GM12892 (cell line): ENCODE measurements around the gene DDX3X.
"Not testable (repeated sequence)": the region's sequence is repeated elsewhere in the genome, so short reads cannot be mapped to it uniquely, and the experiment has no call there.

ENCODE experiments used
- DNase-seq: peaks from one replicate; pipeline ENCODE4 v3.0.0; 2011; ENCODE audit not compliant: insufficient read length
- FAIRE-seq: peaks from 2 replicates; lab custom pipeline; 2011; peaks lifted over from hg19 to GRCh38; lab: Jason Lieb, UNC
- POLR2A ChIP-seq: IDR thresholded peaks from 2 replicates; pipeline ENCODE4 v1.6.1; 2011; ENCODE audit warnings: low read depth, low read length, control low read depth
- POLR2AphosphoS5 ChIP-seq: IDR thresholded peaks from 2 replicates; pipeline ENCODE4 v1.6.1; 2011; ENCODE audit warnings: low read depth, low read length, control low read depth
- TAF1 ChIP-seq: IDR thresholded peaks from 2 replicates; pipeline ENCODE4 v1.6.1; 2011; ENCODE audit warnings: low read depth, mild to moderate bottlenecking, control low read depth, low read length, borderline replicate concordance

The DDX3X gene

DNA sequence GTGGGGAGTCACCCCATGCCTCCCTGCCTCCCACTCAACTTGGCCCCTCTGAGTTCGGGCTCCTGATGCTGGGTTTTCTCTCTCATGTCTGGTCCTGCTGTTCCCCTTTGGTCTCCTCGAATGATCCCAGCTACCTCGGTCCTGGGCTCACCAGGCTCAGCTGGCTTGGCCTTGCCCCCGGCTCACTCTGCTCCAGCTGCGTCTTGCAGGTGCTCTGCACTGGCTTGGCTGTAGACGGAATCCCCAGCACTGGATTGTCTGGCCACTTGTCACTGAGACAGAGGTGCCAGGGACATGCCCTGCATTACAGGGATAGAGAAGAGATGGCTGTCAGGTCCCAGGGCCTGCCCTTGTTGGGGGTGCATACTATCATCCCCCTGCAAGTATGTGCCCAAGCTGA, 71.6 kb downstream of the DDX3X start:
- DNase-seq (no peak), FAIRE-seq (no peak)
- TF ChIP-seq POLR2AphosphoS5 (no peak), POLR2A (no peak), TAF1 (no peak)

DNA sequence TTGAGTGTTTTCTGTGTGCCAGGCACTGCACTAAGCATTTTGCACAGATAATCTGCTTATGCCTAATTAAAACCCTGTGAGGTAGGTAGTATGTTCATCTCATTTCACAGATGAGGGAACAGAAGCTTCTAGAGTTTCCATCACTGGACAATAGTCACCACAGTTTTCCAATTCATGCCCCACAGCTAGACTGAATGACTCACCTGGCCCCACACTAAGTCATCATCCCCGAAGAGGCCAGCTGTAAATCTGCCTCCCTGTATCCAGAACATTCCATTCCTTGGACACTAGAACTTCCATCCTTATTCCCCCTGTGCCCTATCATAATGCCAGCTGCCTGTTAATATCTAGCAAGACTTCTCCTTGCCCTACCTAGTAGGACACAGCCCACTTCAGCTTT, 72.2 kb downstream of the DDX3X start:
- DNase-seq (no peak), FAIRE-seq (no peak)
- TF ChIP-seq POLR2AphosphoS5 (no peak), TAF1 (no peak), POLR2A (no peak)

DNA sequence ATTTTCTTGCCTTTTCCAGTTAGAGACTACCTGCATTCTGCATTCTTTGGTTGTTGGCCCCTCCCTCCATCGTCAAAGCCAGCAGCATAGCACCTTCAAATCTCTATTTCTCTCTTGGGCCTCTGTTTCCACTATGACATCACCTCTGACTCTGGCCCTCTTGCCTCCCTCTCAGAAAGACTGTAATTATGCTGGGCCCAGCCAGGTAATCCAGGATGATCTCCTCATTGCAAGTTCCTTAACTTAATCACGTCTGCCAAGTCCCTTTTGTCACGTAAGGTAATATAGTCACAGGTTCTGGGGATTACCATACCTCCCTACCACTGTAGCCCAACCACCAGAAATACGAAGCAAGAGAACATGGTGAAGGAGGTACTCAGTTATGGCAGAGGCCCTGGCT, 73.9 kb downstream of the DDX3X start:
- no peak for DNase-seq
- no peak for FAIRE-seq
- TF ChIP-seq TAF1 (no peak), POLR2AphosphoS5 (no peak), POLR2A (no peak)

DNA sequence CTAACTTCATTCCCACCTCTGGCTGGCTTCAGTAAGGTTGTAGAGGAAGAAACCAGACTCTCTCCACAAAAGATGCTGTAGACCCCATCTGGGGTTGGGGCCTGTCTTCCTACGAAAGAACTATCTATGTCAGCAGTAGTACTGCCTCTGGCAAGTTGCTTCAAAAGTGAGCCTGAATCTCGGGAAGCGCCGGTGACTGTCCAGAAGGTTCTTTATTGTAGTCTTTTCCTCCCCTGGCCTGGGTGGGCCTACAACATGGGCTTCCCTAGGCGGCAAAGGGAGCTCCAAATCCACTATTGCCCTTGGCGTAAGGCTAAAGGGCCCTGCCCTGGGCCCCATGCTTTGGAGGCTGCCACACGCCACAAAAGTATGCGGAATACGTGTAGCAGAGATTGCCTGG, 74.6 kb downstream of the DDX3X start:
- no peak for DNase-seq
- no peak for FAIRE-seq
- TF ChIP-seq TAF1 (no peak), POLR2A (no peak), POLR2AphosphoS5 (no peak)

DNA sequence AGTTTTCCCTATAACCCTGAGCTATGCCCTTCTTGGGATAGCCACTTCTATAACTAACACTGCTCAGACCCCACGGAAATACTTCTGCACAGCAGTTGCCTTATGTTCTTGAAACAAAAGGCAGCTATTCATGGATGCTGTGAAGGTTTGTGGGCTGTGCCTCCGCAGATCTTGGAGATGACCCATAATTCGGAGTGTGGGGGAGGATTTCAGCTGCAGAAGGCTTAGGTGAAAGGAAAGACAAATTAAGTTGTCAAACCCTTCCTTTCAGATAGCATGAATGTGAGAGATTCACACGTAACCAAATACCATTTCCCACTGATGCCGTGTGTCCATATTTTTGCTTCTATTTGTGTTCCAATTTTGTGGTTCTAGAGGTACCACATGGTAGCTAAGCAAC, 75.0 kb downstream of the DDX3X start:
- no peak for FAIRE-seq
- TF ChIP-seq POLR2AphosphoS5 (no peak), TAF1 (no peak), POLR2A (no peak)

DNA sequence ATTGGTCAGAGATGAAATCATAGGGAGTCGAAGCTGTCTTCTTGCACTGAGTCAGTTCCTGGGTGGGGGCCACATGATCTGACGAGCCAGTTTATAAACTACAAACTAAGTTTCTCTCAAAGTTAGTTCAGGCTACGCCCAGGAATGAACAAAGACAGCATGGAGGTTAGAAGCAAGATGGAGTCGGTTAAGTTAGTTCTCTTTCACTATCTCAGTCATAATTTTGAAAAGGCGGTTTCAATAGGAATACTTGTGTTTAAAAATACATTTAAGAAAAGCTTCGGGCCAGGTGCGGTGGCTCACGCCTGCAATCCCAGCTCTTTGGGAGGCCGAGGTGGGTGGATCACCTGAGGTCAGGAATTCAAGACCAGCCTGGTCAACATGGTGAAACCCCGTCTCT, 77.3 kb downstream of the DDX3X start:
- DNase-seq, FAIRE-seq: not testable (repeated sequence)

More for the DNA sequence above, 75.0 kb downstream of the DDX3X start:
- DNase-seq, result no peak

DNA sequence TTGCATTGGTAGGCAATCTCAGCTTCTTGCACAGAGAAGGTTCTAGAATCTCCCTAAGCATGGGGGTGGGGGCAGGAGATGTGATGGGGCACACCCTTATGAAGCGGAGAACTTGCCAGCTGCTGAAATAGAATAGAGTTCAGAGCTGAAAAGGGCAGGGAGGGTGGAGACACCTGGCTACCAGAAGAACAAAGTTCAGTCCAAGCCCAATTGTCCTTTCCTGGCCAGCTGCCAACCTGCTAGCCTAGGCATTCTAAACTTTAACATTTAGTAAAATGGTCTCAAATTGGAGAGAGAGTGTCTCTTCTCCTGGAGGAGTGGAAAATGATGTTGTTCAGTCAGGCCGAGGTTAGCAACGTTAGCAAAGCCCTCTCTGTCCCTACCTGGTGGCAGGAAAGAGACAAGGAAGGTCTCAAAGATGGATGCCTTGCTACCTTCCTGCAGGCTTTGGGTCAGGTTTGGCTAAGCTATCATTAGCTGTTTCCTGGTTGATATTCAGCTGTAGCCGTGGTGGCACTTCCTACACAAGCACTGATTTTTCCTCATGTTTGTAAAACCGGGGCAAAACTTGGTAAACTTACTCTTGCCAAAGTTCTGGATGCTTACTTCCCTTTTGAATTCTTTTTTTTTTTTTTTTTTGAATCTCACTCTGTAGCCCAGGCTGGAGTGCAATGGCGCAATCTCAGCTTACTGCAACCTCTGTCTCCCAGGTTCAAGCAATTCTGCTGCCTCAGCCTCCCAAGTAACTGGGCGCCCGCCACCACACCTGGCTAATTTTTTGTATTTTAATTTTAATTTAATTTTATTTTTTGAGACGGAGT, 78.5 kb downstream of the DDX3X start:
- FAIRE-seq (no peak), DNase-seq (no peak)
- TF ChIP-seq TAF1, result no peak
- TF ChIP-seq POLR2AphosphoS5, result no peak
- no peak for TF ChIP-seq POLR2A
